HEK293T (cell line): ENCODE data around the gene TUBA1C.

Source experiments
- CTCF ChIA-PET: fragments of 350-600 bp; formaldehyde crosslinking; extraction: SDS; loops from one replicate; lab custom pipeline; 2021; ENCODE audit warnings: antibody characterized with exemption, inconsistent platforms; lab: Yijun Ruan, JAX
- POLR2A ChIA-PET: fragments of 350-600 bp; formaldehyde crosslinking; extraction: SDS; loops from one replicate; lab custom pipeline; 2020; ENCODE audit warnings: antibody characterized with exemption, inconsistent platforms; lab: Yijun Ruan, JAX
- DNase-seq: peaks from one replicate; pipeline ENCODE4 v3.0.0; 2012; ENCODE audit warnings: mixed read lengths; ENCODE audit errors: extremely low spot score
- ARNT ChIP-seq: fragments of 450-650 bp; IDR thresholded peaks from 2 replicates; pipeline ENCODE4 v1.6.1; 2017; ENCODE audit warnings: mild to moderate bottlenecking
- BHLHE40 ChIP-seq: fragments of 450-650 bp; IDR thresholded peaks from 2 replicates; pipeline ENCODE4 v1.6.1; 2016; ENCODE audit warnings: mild to moderate bottlenecking, moderate library complexity, borderline replicate concordance
- CTBP1 ChIP-seq: fragments of 450-650 bp; IDR thresholded peaks from 2 replicates; pipeline ENCODE4 v1.6.1; 2016; ENCODE audit warnings: borderline replicate concordance
- ELF4 ChIP-seq: fragments of 450-650 bp; IDR thresholded peaks from 2 replicates; pipeline ENCODE4 v1.6.1; 2017; ENCODE audit warnings: antibody characterized with exemption
- FOXA1 ChIP-seq: fragments of 450-650 bp; IDR thresholded peaks from 2 replicates; pipeline ENCODE4 v1.6.1; 2016; ENCODE audit warnings: mild to moderate bottlenecking
- FOXK2 ChIP-seq: fragments of 450-650 bp; IDR thresholded peaks from 2 replicates; pipeline ENCODE4 v1.6.1; 2016; ENCODE audit warnings: mild to moderate bottlenecking
- FOXM1 ChIP-seq: fragments of 450-650 bp; IDR thresholded peaks from 2 replicates; pipeline ENCODE4 v1.6.1; 2017; ENCODE audit warnings: mild to moderate bottlenecking, borderline replicate concordance
- HDGF ChIP-seq: fragments of 450-650 bp; IDR thresholded peaks from 2 replicates; pipeline ENCODE4 v1.6.1; 2017; ENCODE audit warnings: antibody characterized with exemption, borderline replicate concordance
- L3MBTL2 ChIP-seq: fragments of 450-650 bp; conservative IDR thresholded peaks from 2 replicates; pipeline ENCODE4 v1.6.1; 2016; ENCODE audit warnings: mild to moderate bottlenecking
- LEF1 ChIP-seq: fragments of 450-650 bp; IDR thresholded peaks from 2 replicates; pipeline ENCODE4 v1.6.1; 2017; ENCODE audit warnings: mild to moderate bottlenecking, borderline replicate concordance
- NFRKB ChIP-seq: fragments of 450-650 bp; IDR thresholded peaks from 2 replicates; pipeline ENCODE4 v1.6.1; 2016; ENCODE audit warnings: mild to moderate bottlenecking, moderate library complexity
- PKNOX1 ChIP-seq: fragments of 450-650 bp; IDR thresholded peaks from 2 replicates; pipeline ENCODE4 v1.6.1; 2016
- SP1 ChIP-seq: fragments of 450-650 bp; IDR thresholded peaks from 2 replicates; pipeline ENCODE4 v1.6.1; 2017
- SUZ12 ChIP-seq: fragments of 450-650 bp; IDR thresholded peaks from 2 replicates; pipeline ENCODE4 v1.6.1; 2016; ENCODE audit warnings: mild to moderate bottlenecking
- TARDBP ChIP-seq: fragments of 450-650 bp; IDR thresholded peaks from 2 replicates; pipeline ENCODE4 v1.6.1; 2016
- ZNF384 ChIP-seq: fragments of 450-650 bp; IDR thresholded peaks from 2 replicates; pipeline ENCODE4 v1.6.1; 2016

The TUBA1C gene

DNA sequence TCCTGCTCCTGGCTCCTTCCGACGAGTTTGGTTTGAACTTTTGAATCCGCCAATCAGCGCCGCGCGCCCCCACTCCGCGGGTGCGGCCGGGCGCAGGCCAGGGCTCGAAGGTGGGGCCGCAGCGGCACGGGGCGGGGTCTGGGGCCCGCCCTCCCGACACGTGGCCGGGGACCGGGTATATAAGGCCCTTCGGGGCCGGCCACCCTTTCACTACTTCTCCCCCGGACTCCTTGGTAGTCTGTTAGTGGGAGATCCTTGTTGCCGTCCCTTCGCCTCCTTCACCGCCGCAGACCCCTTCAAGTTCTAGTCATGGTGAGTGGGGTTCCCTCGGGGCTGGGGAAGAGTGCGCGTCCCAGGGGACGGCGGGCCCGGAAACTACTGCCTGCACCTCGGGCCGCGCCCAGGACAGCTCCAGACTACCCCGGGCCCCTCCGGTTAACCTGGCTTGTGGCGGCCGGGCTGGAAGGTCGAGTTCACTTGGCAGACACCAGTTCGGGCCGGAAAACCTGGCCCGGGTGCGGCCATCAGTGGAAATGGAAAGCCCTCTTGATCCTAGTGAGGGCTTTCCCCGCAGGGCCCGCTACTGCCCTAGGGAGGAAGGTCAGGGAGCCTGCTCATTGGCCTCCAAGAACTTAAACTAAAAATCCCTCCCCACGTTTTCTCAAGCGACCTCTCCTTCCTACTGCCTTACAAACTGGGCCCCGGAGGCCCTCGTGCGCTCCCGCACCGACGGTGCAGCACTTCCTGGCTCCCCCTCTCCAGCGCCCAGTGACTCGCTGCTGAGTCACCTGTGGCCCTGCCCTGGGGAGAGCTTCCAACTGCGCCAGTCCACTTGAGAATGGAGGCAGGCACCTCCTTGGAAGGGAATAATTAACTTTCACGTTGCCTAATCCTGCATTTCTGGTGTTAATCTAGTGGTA, at the start of gene TUBA1C:
TUBA1C (plus strand) TSS at position 210 of the 920 bp plus-strand sequence; CDS start at position 310, 100 bp downstream.
- no peak for TF ChIP-seq HDGF
- peak; percentile 82 for TF ChIP-seq ELF4
- peak; percentile 98 for TF ChIP-seq FOXM1
- peak; percentile 61; the same call in 1 of the 2 replicates for TF ChIP-seq ARNT
- peak; percentile 75 for TF ChIP-seq L3MBTL2
- peak; percentile 59; the same call in 1 of the 2 replicates for TF ChIP-seq LEF1
- DNase-seq, result peak; percentile 98
- POLR2A ChIA-PET, result interaction anchor here (0.5 to 4.1 kb wide), 18 partner anchors 10 to 268 kb away, joined by 3 to 16 read pairs (median 4); partner anchors contain the start of genes PRPH, SPATS2, TROAP and TUBA1B
- CTCF ChIA-PET, result interaction anchor here (0.6 to 0.7 kb wide), 2 partner anchors 14 to 181 kb away, joined by 5 read pairs; no protein-coding TSS in a partner anchor

GRCh38 chr12:49219417-49220026, 45.4 kb upstream of the TUBA1C start:
- no peak for TF ChIP-seq FOXK2
- TF ChIP-seq ARNT, result no peak
- ChIA-PET CTCF (interaction anchor here (0.9 kb wide), 1 partner anchor 16 kb away, joined by 5 read pairs; no protein-coding TSS in a partner anchor), POLR2A (interaction anchor here (1.0 kb wide), 1 partner anchor 90 kb away, joined by 4 read pairs; no protein-coding TSS in a partner anchor)
- DNase-seq, result no peak

GRCh38 chr12:49220972-49221371, 43.9 kb upstream of the TUBA1C start:
- TF ChIP-seq FOXM1, result no peak
- no peak for TF ChIP-seq NFRKB
- no peak for TF ChIP-seq PKNOX1
- no peak for TF ChIP-seq SP1
- no peak for TF ChIP-seq ARNT
- no peak for TF ChIP-seq HDGF
- no peak for TF ChIP-seq L3MBTL2
- TF ChIP-seq BHLHE40, result no peak
- CTCF ChIA-PET, result no interaction called here
- POLR2A ChIA-PET, result interaction anchor here (8.6 kb wide), 1 partner anchor 89 kb away, joined by 72 read pairs; the partner anchor contains the start of gene TUBA1B

DNA sequence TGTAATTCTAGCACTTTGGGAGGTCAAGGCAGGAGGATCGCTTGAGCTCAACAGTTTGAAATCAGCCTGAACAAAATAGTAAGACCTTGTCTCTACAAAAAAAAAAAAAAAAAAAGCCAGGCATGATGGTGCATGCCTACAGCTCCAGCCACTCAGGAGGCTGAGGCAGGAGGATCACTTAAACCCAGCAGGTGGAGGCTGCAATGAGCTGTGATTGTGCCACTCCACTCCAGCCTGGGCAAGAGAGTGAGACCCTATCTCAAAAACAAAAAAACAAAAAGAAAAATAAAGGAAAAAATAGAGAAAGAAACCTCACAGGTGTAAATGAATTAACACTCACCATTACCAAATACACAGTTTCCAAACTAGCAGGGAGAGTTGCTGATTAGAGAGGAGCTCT, 41.8 kb upstream of the TUBA1C start:
- TF ChIP-seq BHLHE40, result no peak
- TF ChIP-seq PKNOX1, result no peak
- no peak for TF ChIP-seq ARNT
- TF ChIP-seq HDGF, result no peak
- no peak for TF ChIP-seq NFRKB
- TF ChIP-seq TARDBP, result no peak
- TF ChIP-seq FOXK2, result no peak
- TF ChIP-seq CTBP1, result no peak
- TF ChIP-seq SUZ12, result no peak
- no peak for TF ChIP-seq ZNF384
- no peak for TF ChIP-seq L3MBTL2
- no peak for TF ChIP-seq ELF4
- no peak for TF ChIP-seq FOXM1
- no peak for TF ChIP-seq SP1
- TF ChIP-seq LEF1, result no peak
- TF ChIP-seq FOXA1, result no peak
- no peak for DNase-seq
- ChIA-PET POLR2A (interaction anchor here (2.3 to 8.6 kb wide), 2 partner anchors 10 to 92 kb away, joined by 9 to 72 read pairs; partner anchors contain the start of gene TUBA1B), CTCF (interaction anchor here (1.1 to 1.4 kb wide), 4 partner anchors 9 to 131 kb away, joined by 3 to 6 read pairs (median 5); no protein-coding TSS in a partner anchor)

More at GRCh38 chr12:49220972-49221371, 43.9 kb upstream of the TUBA1C start:
- no peak for DNase-seq

GRCh38 chr12:49223590-49224369, 41.1 kb upstream of the TUBA1C start:
- no peak for DNase-seq
- ChIA-PET CTCF (interaction anchor here (1.1 to 1.4 kb wide), 3 partner anchors 9 to 132 kb away, joined by 3 to 6 read pairs (median 4); no protein-coding TSS in a partner anchor), POLR2A (interaction anchor here (2.3 to 8.6 kb wide), 2 partner anchors 9 to 92 kb away, joined by 9 to 72 read pairs; partner anchors contain the start of gene TUBA1B)
- TF ChIP-seq TARDBP (no peak), SP1 (no peak), L3MBTL2 (no peak), LEF1 (no peak), ELF4 (no peak), NFRKB (no peak), ARNT (no peak), BHLHE40 (no peak), HDGF (no peak), FOXM1 (no peak)
